Right atrium auricular region (tissue), 2 donors: ENCODE results near the gene WDTC1. TPM values are rescaled to one million over a fixed set of nuclear protein-coding genes. Genes with fewer than 3 reads are reported as not detected.
A peak's percentile ranks its signal among the peaks of the same experiment; 100 is the strongest.

Experiments used
- DNase-seq: peaks from one replicate; pipeline ENCODE4 v3.0.0-alpha.2; 2019; ENCODE audit warnings: low spot score
- H3K27ac ChIP-seq, 2 donors: fragments of 200-600 bp; sonication (generic); 1 replicate in 1 of 2; 2 replicates in 1 of 2; pipeline ENCODE4 v1.5.1; 2016 to 2019
- H3K27me3 ChIP-seq, 2 donors: fragments of 200-600 bp; sonication (generic); one replicate each; pipeline versions ENCODE4 v1.5.1 to v1.6.0; 2017 to 2019
- H3K36me3 ChIP-seq: fragments of 200-600 bp; sonication (generic); one replicate; pipeline ENCODE4 v1.5.1; 2016
- H3K4me1 ChIP-seq, 2 donors: fragments of 200-600 bp; sonication (generic); one replicate each; pipeline versions ENCODE4 v1.5.1 to v1.6.0; 2017 to 2019
- H3K4me3 ChIP-seq, 2 donors: fragments of 200-600 bp; sonication (generic); 1 replicate in 1 of 2; 2 replicates in 1 of 2; pipeline ENCODE4 v1.5.1; 2017 to 2019; ENCODE audit warnings: mild to moderate bottlenecking in 1 of 2, moderate library complexity in 1 of 2
- H3K9me3 ChIP-seq, 2 donors: fragments of 200-600 bp; sonication (generic); one replicate each; pipeline ENCODE4 v1.5.1; 2019
- CTCF ChIP-seq, 2 donors: fragments of 200-600 bp; sonication (generic); IDR thresholded peaks; one replicate each; pipeline ENCODE4 v1.5.1; 2019; ENCODE audit warnings: antibody characterized with exemption in 2 of 2
- total RNA-seq, 2 donors: library from RNA; depleted of rRNA; stranded (reverse); fragments of >200 nt; gene quantifications; one replicate each; pipeline ENCODE4 v1.1.0, GENCODE V29; 2016

Gene WDTC1
- total RNA-seq, 2 donors from 2014 or later = 52.0 to 77.9 TPM

GRCh38 chr1:27350663-27351540 lies 116.5 kb downstream of the WDTC1 start:
- peaks cover 29% of the 10 kb centered on the region for H3K36me3 ChIP-seq
- peak overlapping the region in 1 of 2 donors; percentile 52 for H3K4me3 ChIP-seq
- peak in 1 of 2 donors; percentile 32 for TF ChIP-seq CTCF (IDR thresholded peaks at IDR 0.05)
- DNase-seq = no peak
- H3K27me3 ChIP-seq = no peaks in the 10 kb centered on the region
- no peaks in the 10 kb centered on the region for H3K9me3 ChIP-seq
- peaks cover 0 to 30% of the 10 kb centered on the region in 2 donors for H3K4me1 ChIP-seq
- H3K27ac ChIP-seq = peak overlapping the region; percentile 51 to 72

- no peak for TF ChIP-seq CTCF (IDR thresholded peaks at IDR 0.05)
- Histone ChIP-seq H3K27me3 (no peaks in the 10 kb centered on the region), H3K27ac (peak overlapping the region; percentile 51 to 72), H3K9me3 (no peaks in the 10 kb centered on the region), H3K4me3 (peak overlapping the region in 1 of 2 donors; percentile 52), H3K36me3 (peaks cover 36% of the 10 kb centered on the region), H3K4me1 (peaks cover 0 to 30% of the 10 kb centered on the region in 2 donors)
- DNase-seq = no peak
Observed at GRCh38 chr1:27351541-27352107, 117.2 kb downstream of the WDTC1 start.

GRCh38 chr1:27353166-27353565 lies 118.7 kb downstream of the WDTC1 start:
- Histone ChIP-seq H3K9me3 (no peaks in the 10 kb centered on the region), H3K4me3 (no peak overlapping the region), H3K27me3 (no peaks in the 10 kb centered on the region), H3K36me3 (peaks cover 52% of the 10 kb centered on the region), H3K27ac (peak overlapping the region in 1 of 2 donors; percentile 29), H3K4me1 (peaks cover 0 to 42% of the 10 kb centered on the region in 2 donors)
- TF ChIP-seq CTCF (IDR thresholded peaks at IDR 0.05) = no peak
- DNase-seq = no peak

GRCh38 chr1:27353629-27354028 lies 119.2 kb downstream of the WDTC1 start:
- Histone ChIP-seq H3K27ac (peak overlapping the region in 1 of 2 donors; percentile 29), H3K27me3 (no peaks in the 10 kb centered on the region), H3K4me1 (peaks cover 0 to 41% of the 10 kb centered on the region in 2 donors), H3K36me3 (peaks cover 56% of the 10 kb centered on the region), H3K9me3 (no peaks in the 10 kb centered on the region), H3K4me3 (no peak overlapping the region)
- no peak for TF ChIP-seq CTCF (IDR thresholded peaks at IDR 0.05)
- no peak for DNase-seq

GRCh38 chr1:27355683-27356082 lies 121.3 kb downstream of the WDTC1 start:
- no peak for TF ChIP-seq CTCF (IDR thresholded peaks at IDR 0.05)
- H3K27ac ChIP-seq = no peak overlapping the region
- H3K4me1 ChIP-seq = peaks cover 0 to 21% of the 10 kb centered on the region in 2 donors
- no peaks in the 10 kb centered on the region for H3K9me3 ChIP-seq
- DNase-seq = no peak
- H3K4me3 ChIP-seq = no peak overlapping the region
- H3K36me3 ChIP-seq = peaks cover 74% of the 10 kb centered on the region
- no peaks in the 10 kb centered on the region for H3K27me3 ChIP-seq
